SK-N-SH treated with all-trans-retinoic acid at 6 μM for 48 hours (cell line): ENCODE data around the gene ALG14.

Source experiments
- ZNF8 ChIP-seq: fragments of 450-650 bp; formaldehyde crosslinking; IDR thresholded peaks from 2 replicates; pipeline ENCODE4 v1.5.0; 2020; ENCODE audit warnings: mild to moderate bottlenecking, moderate library complexity
- TF ChIP-seq, protein P1 (sequence below): fragments of 250-450 bp; sonication (Bioruptor Pico); IDR thresholded peaks from 2 replicates; pipeline ENCODE4 v1.8.0; 2021; ENCODE audit warnings: low read depth, mild to moderate bottlenecking, moderate library complexity, borderline replicate concordance

DNA sequence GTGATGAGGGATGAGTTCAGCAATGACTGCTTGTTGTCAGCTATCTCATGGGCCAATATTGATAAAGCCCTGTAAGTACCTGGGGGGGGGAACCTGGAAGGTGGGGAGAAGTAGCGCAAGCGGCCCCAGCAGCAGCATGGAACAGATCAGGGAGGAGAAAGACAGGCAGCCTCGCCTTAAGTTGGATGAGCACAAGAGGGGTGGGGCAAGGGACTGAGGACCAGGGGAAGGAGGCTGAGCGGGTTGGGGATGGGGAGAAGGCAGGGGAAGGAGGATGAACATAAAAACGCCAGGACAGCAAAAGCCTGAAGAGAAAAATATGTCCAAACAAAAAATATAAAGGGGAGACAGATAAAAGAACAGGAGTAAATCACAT, 70.6 kb downstream of the ALG14 start:
- TF ChIP-seq ZNF8 (CRISPR knock-in tag): no peak
- TF ChIP-seq, protein P1, sequence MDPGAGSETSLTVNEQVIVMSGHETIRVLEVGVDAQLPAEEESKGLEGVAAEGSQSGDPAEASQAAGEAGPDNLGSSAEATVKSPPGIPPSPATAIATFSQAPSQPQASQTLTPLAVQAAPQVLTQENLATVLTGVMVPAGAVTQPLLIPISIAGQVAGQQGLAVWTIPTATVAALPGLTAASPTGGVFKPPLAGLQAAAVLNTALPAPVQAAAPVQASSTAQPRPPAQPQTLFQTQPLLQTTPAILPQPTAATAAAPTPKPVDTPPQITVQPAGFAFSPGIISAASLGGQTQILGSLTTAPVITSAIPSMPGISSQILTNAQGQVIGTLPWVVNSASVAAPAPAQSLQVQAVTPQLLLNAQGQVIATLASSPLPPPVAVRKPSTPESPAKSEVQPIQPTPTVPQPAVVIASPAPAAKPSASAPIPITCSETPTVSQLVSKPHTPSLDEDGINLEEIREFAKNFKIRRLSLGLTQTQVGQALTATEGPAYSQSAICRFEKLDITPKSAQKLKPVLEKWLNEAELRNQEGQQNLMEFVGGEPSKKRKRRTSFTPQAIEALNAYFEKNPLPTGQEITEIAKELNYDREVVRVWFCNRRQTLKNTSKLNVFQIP (CRISPR knock-in tag): no peak
